Neutrophil (primary cell): ENCODE results near the gene TNS3.

Experiments used
- H3K27ac ChIP-seq: fragments of 200-600 bp; sonication (generic); 2 replicates; pipeline ENCODE4 v1.5.1; 2016; ENCODE audit warnings: mild to moderate bottlenecking, moderate library complexity
- H3K27me3 ChIP-seq: fragments of 200-600 bp; sonication (generic); 2 replicates; pipeline ENCODE4 v1.6.0; 2016; ENCODE audit warnings: mild to moderate bottlenecking
- H3K36me3 ChIP-seq: fragments of 200-600 bp; sonication (generic); 2 replicates; pipeline ENCODE4 v1.5.1; 2017
- H3K4me1 ChIP-seq, 2 experiments: fragments of 200-600 bp in 1 of 2; sonication (generic) in 1 of 2; 1 replicate in 1 of 2; 2 replicates in 1 of 2; pipeline versions ENCODE4 v1.5.1 to v1.6.1; 2013 to 2016; ENCODE audit warnings: low read depth in 1 of 2, low read length in 1 of 2, mild to moderate bottlenecking in 1 of 2, moderate library complexity in 1 of 2; ENCODE audit not compliant: control insufficient read depth in 1 of 2, insufficient read depth in 1 of 2
- H3K4me3 ChIP-seq, 2 experiments: fragments of 200-600 bp in 1 of 2; sonication (generic) in 1 of 2; 1 replicate in 1 of 2; 2 replicates in 1 of 2; pipeline ENCODE4 v1.5.1; 2013 to 2016; ENCODE audit warnings: low read depth in 1 of 2, low read length in 1 of 2, mild to moderate bottlenecking in 1 of 2, moderate library complexity in 1 of 2
- H3K9me3 ChIP-seq: fragments of 200-600 bp; sonication (generic); 2 replicates; pipeline ENCODE4 v1.5.1; 2016
- TF ChIP-seq, protein P1 (sequence below): fragments of 200-600 bp; sonication (generic); IDR thresholded peaks from 2 replicates; pipeline ENCODE4 v1.5.1; 2016; ENCODE audit warnings: antibody characterized with exemption

TNS3 gene

GRCh38 chr7:47521011-47521795, 60.7 kb downstream of the TNS3 start:
- no peak overlapping the region for H3K27ac ChIP-seq
- peaks cover 8% of the 10 kb centered on the region for H3K27me3 ChIP-seq
- no peaks in the 10 kb centered on the region for H3K36me3 ChIP-seq

GRCh38 chr7:47520406-47520805, 61.5 kb downstream of the TNS3 start:
- no peaks in the 10 kb centered on the region for H3K4me1 ChIP-seq
- no peaks in the 10 kb centered on the region for H3K9me3 ChIP-seq
- no peaks in the 10 kb centered on the region for H3K36me3 ChIP-seq
- H3K4me3 ChIP-seq, result no peak overlapping the region
- no peak overlapping the region for H3K27ac ChIP-seq
- peaks cover 8% of the 10 kb centered on the region for H3K27me3 ChIP-seq
- TF ChIP-seq, protein P1, sequence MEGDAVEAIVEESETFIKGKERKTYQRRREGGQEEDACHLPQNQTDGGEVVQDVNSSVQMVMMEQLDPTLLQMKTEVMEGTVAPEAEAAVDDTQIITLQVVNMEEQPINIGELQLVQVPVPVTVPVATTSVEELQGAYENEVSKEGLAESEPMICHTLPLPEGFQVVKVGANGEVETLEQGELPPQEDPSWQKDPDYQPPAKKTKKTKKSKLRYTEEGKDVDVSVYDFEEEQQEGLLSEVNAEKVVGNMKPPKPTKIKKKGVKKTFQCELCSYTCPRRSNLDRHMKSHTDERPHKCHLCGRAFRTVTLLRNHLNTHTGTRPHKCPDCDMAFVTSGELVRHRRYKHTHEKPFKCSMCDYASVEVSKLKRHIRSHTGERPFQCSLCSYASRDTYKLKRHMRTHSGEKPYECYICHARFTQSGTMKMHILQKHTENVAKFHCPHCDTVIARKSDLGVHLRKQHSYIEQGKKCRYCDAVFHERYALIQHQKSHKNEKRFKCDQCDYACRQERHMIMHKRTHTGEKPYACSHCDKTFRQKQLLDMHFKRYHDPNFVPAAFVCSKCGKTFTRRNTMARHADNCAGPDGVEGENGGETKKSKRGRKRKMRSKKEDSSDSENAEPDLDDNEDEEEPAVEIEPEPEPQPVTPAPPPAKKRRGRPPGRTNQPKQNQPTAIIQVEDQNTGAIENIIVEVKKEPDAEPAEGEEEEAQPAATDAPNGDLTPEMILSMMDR, result no peak

More at GRCh38 chr7:47521011-47521795, 60.7 kb downstream of the TNS3 start:
- H3K4me3 ChIP-seq, result no peak overlapping the region
- TF ChIP-seq, protein P1, result no peak
- no peaks in the 10 kb centered on the region for H3K9me3 ChIP-seq
- no peaks in the 10 kb centered on the region for H3K4me1 ChIP-seq

DNA sequence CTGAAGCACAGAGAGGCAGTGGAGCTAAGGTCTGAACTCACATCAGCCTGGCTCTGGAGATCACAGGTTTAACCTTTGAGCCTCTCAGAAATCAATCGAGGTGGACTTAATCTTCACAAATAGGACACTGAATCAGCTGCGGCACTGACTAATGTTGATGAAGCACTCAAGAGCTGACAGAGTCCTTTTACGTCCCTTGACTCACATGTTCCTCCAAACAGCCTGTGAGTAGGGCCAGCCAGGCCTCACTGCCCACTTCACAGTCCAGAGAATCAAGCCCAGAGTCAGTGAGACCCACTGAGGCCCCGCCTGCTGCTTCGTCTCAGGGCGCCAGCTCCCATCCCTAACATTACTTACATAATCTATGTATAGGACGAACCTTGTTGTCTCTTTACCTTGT, 63.1 kb downstream of the TNS3 start:
- no peak overlapping the region for H3K27ac ChIP-seq
- H3K36me3 ChIP-seq, result no peaks in the 10 kb centered on the region
- H3K27me3 ChIP-seq, result peaks cover 8% of the 10 kb centered on the region
- no peak overlapping the region for H3K4me3 ChIP-seq
- TF ChIP-seq, protein P1, result no peak
- no peaks in the 10 kb centered on the region for H3K4me1 ChIP-seq
- no peaks in the 10 kb centered on the region for H3K9me3 ChIP-seq

GRCh38 chr7:47517821-47518480, 64.0 kb downstream of the TNS3 start:
- no peaks in the 10 kb centered on the region for H3K9me3 ChIP-seq
- H3K27ac ChIP-seq, result no peak overlapping the region
- TF ChIP-seq, protein P1, result no peak
- H3K4me3 ChIP-seq, result no peak overlapping the region
- peaks cover 8% of the 10 kb centered on the region for H3K27me3 ChIP-seq
- H3K4me1 ChIP-seq, result no peaks in the 10 kb centered on the region
- no peaks in the 10 kb centered on the region for H3K36me3 ChIP-seq

DNA sequence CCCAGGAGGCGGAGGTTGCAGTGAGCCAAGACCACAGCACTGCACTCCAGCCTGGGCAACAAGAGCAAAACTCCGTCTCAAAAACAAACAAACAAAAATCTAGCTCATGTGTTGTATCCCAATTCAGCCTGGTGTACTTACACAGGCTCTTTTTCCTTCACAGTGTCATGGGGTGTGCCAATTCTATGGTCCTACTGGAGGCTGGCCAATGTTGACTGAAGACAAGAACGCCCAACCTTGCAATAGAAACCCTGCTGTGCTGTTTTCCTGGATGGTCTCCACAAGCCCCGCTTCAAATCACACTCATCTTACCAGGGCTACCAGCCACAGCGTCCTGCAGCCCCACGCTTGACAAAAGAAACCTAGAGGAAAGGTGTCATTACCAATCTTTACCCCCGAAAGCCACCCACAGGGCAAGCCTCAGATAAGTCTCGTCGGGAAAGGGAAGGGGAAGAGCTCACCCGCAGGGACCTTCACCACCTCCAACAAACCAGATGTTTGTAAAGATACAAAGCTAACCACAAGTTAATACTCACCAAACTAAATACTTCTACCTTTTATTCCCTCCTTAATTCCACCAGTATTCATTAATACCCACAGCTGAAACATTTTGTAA, 64.8 kb downstream of the TNS3 start:
- Histone ChIP-seq H3K36me3 (no peaks in the 10 kb centered on the region), H3K9me3 (no peaks in the 10 kb centered on the region), H3K4me3 (no peak overlapping the region), H3K4me1 (no peaks in the 10 kb centered on the region), H3K27ac (no peak overlapping the region), H3K27me3 (peaks cover 8% of the 10 kb centered on the region)
- TF ChIP-seq, protein P1, result no peak
